Measurements from ENCODE around the gene PIP5K1B.
"Not testable (repeated sequence)": the region's sequence is repeated elsewhere in the genome, so short reads cannot be mapped to it uniquely, and the experiment has no call there.

The PIP5K1B gene

GRCh38 chr9:69044240-69045219 lies 339.5 kb downstream of the PIP5K1B start:
- no peak for DNase-seq

GRCh38 chr9:69045821-69046220 lies 340.8 kb downstream of the PIP5K1B start:
- no peak for DNase-seq

- DNase-seq, result no peak
Measured at GRCh38 chr9:69046723-69047122, 341.7 kb downstream of the PIP5K1B start.

- no peak for DNase-seq
Measured at GRCh38 chr9:69047371-69047770, 342.3 kb downstream of the PIP5K1B start.

GRCh38 chr9:69049094-69049493 lies 344.1 kb downstream of the PIP5K1B start:
- DNase-seq, result no peak

GRCh38 chr9:69050936-69051335 lies 345.9 kb downstream of the PIP5K1B start:
- DNase-seq, result not testable (repeated sequence)

GRCh38 chr9:69054989-69055388 lies 349.9 kb downstream of the PIP5K1B start:
- no peak for DNase-seq

- DNase-seq, result no peak
Measured at GRCh38 chr9:69056191-69056815, 351.3 kb downstream of the PIP5K1B start.

- DNase-seq, result no peak
Measured at GRCh38 chr9:69058101-69058500, 353.1 kb downstream of the PIP5K1B start.
